Osteoblast (primary cell): ENCODE measurements around the gene ZFPL1. TPM values are rescaled to one million over a fixed set of nuclear protein-coding genes. Genes with fewer than 3 reads are reported as not detected.

ENCODE experiments used
- DNase-seq: peaks from one replicate; pipeline ENCODE4 v3.0.0; 2011; ENCODE audit warnings: low spot score, mixed read lengths; ENCODE audit not compliant: insufficient read length; ENCODE audit errors: missing footprints
- H2AFZ ChIP-seq: 2 replicates; pipeline ENCODE4 v1.6.0; 2011; ENCODE audit warnings: mild to moderate bottlenecking, low read length
- H3K27ac ChIP-seq: 2 replicates; pipeline ENCODE4 v1.5.1; 2011; ENCODE audit warnings: mild to moderate bottlenecking, low read depth, low read length, moderate library complexity
- H3K27me3 ChIP-seq: 2 replicates; pipeline ENCODE4 v1.6.0; 2012; ENCODE audit warnings: mild to moderate bottlenecking, control low read depth, inconsistent platforms, low read length, moderate library complexity; ENCODE audit not compliant: insufficient read depth
- H3K36me3 ChIP-seq: 2 replicates; pipeline ENCODE4 v1.5.1; 2011; ENCODE audit warnings: mild to moderate bottlenecking, low read length, control low read depth, moderate library complexity; ENCODE audit not compliant: insufficient read depth
- H3K4me1 ChIP-seq: 2 replicates; pipeline ENCODE4 v1.5.1; 2011; ENCODE audit warnings: mild to moderate bottlenecking, low read length, control low read depth, moderate library complexity; ENCODE audit not compliant: insufficient read depth
- H3K4me2 ChIP-seq: 2 replicates; pipeline ENCODE4 v1.6.0; 2011; ENCODE audit warnings: mild to moderate bottlenecking, low read length; ENCODE audit not compliant: insufficient read depth
- H3K4me3 ChIP-seq: fragments of 200-600 bp; sonication (generic); 3 replicates; pipeline ENCODE4 v1.5.1; 2012; ENCODE audit warnings: mild to moderate bottlenecking, low read length, inconsistent platforms; ENCODE audit not compliant: insufficient read depth
- H3K79me2 ChIP-seq: 2 replicates; pipeline ENCODE4 v1.6.0; 2012; ENCODE audit warnings: mild to moderate bottlenecking, low read length, control low read depth, inconsistent platforms; ENCODE audit not compliant: insufficient read depth
- H3K9me3 ChIP-seq: 2 replicates; pipeline ENCODE4 v1.5.1; 2011; ENCODE audit warnings: low read depth, low read length, control low read depth
- H4K20me1 ChIP-seq: 2 replicates; pipeline ENCODE4 v1.6.0; 2012; ENCODE audit warnings: mild to moderate bottlenecking, low read length, control low read depth; ENCODE audit not compliant: insufficient read depth
- total RNA-seq: library from RNA; depleted of rRNA; stranded (reverse); fragments of >200 nt; gene quantifications from 2 replicates; pipeline ENCODE4 v1.2.3, GENCODE V29; 2012
- TF ChIP-seq, protein P1 (sequence below): IDR thresholded peaks from 2 replicates; pipeline ENCODE4 v1.5.1; 2011; ENCODE audit warnings: mild to moderate bottlenecking, low read depth, low read length, moderate library complexity; ENCODE audit errors: extremely low read depth

Gene ZFPL1
- total RNA-seq, 1 donor: 39.4 TPM

DNA sequence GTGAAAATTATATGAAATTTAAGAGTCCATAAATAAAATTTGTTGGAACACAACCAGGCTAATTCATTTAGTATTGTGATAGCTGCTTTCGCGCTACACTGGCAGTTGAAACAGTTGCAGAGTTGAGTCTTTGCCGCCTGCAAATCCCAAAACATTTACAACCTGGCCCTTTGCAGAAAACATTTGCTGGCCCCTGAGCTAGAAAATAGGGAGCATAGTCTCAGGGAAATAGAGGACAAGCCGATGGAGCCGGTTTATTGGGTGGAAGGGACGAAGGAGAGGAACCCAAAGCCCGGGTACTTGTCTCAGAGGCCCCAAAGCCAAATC, 43.5 kb upstream of the ZFPL1 start:
- no peaks in the 10 kb centered on the region for H3K9me3 ChIP-seq
- peaks cover 6% of the 10 kb centered on the region for H3K36me3 ChIP-seq
- no peaks in the 10 kb centered on the region for H4K20me1 ChIP-seq
- peak overlapping the region; percentile 85 for H3K4me3 ChIP-seq
- H3K4me2 ChIP-seq: peak overlapping the region; percentile 81
- TF ChIP-seq, protein P1, sequence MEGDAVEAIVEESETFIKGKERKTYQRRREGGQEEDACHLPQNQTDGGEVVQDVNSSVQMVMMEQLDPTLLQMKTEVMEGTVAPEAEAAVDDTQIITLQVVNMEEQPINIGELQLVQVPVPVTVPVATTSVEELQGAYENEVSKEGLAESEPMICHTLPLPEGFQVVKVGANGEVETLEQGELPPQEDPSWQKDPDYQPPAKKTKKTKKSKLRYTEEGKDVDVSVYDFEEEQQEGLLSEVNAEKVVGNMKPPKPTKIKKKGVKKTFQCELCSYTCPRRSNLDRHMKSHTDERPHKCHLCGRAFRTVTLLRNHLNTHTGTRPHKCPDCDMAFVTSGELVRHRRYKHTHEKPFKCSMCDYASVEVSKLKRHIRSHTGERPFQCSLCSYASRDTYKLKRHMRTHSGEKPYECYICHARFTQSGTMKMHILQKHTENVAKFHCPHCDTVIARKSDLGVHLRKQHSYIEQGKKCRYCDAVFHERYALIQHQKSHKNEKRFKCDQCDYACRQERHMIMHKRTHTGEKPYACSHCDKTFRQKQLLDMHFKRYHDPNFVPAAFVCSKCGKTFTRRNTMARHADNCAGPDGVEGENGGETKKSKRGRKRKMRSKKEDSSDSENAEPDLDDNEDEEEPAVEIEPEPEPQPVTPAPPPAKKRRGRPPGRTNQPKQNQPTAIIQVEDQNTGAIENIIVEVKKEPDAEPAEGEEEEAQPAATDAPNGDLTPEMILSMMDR: no peak
- no peak for DNase-seq
- peaks cover 6% of the 10 kb centered on the region for H3K79me2 ChIP-seq
- H3K27ac ChIP-seq: peak overlapping the region; percentile 66
- peaks cover 13% of the 10 kb centered on the region for H3K4me1 ChIP-seq
- peak overlapping the region; percentile 94 for H2AFZ ChIP-seq
- no peaks in the 10 kb centered on the region for H3K27me3 ChIP-seq

DNA sequence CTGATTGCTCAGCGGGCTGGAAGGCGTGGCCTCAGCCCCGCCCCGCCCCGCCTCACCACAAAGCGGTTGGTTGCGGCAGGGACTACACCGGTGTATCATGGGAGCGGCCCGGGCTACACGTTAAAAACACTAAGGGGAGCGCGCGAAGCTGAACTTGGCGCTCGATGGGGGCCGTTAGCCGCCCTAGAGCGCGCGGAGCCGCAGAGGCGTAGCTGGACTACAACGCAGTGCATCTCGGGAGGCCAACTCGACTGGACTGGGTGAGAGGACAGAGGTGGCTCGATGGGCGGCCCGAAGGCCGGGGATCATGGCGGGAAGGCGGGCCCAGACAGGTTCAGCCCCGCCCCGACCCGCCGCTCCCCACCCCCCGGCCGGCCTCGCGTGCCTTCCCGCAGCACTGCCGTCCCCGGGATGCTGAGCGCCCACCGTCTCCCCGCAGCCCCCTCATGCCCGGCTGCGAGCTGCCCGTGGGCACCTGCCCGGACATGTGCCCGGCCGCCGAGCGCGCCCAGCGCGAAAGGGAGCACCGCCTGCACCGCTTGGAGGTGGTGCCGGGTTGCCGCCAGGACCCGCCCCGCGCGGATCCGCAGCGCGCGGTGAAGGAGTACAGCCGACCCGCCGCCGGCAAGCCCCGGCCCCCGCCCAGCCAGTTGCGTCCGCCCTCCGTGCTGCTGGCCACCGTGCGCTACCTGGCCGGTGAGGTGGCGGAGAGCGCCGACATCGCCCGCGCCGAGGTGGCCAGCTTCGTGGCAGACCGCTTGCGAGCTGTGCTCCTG, 43.0 kb upstream of the ZFPL1 start, which contains the start of gene SAC3D1:
SAC3D1 (plus strand) TSS at position 364 of the 776 bp plus-strand sequence; CDS start at position 447, 83 bp downstream.
- Histone ChIP-seq H3K27me3 (no peaks in the 10 kb centered on the region), H3K4me3 (peak within 1 kb of the TSS; percentile 85), H4K20me1 (no peaks in the 10 kb centered on the region), H3K36me3 (peaks cover 6% of the 10 kb centered on the region), H2AFZ (peak within 1 kb of the TSS; percentile 94), H3K4me2 (peak within 1 kb of the TSS; percentile 81), H3K27ac (peak within 1 kb of the TSS; percentile 66), H3K9me3 (no peaks in the 10 kb centered on the region), H3K4me1 (peaks cover 13% of the 10 kb centered on the region), H3K79me2 (peaks cover 6% of the 10 kb centered on the region)
- DNase-seq: peak; percentile 100
- TF ChIP-seq, protein P1: no peak

DNA sequence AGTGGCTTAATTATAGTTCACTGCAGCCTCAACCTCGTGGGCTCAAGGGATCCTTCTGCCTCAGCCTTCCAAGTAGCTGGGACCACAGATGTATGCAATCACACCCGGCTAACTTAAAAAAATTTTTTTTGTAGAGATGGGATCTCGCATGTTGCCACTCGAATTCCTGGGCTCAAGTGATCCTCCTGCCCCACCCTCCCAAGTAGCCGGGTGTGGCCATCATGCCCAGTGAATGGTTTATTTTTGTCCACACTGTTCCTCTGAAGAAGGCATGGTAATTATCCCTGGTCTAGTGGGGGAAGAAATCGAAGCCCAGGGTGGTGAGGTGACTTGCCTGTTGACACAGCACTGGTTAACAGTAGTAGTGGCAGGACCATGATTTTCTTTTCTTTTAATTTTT, 41.1 kb upstream of the ZFPL1 start:
- peaks cover 6% of the 10 kb centered on the region for H3K79me2 ChIP-seq
- no peak overlapping the region for H3K4me2 ChIP-seq
- no peak overlapping the region for H3K4me3 ChIP-seq
- TF ChIP-seq, protein P1: no peak
- peaks cover 21% of the 10 kb centered on the region for H3K4me1 ChIP-seq
- no peaks in the 10 kb centered on the region for H3K9me3 ChIP-seq
- no peaks in the 10 kb centered on the region for H4K20me1 ChIP-seq
- DNase-seq: peak; percentile 4
- no peak overlapping the region for H3K27ac ChIP-seq
- H3K36me3 ChIP-seq: peaks cover 5% of the 10 kb centered on the region
- no peaks in the 10 kb centered on the region for H3K27me3 ChIP-seq
- H2AFZ ChIP-seq: no peak overlapping the region

DNA sequence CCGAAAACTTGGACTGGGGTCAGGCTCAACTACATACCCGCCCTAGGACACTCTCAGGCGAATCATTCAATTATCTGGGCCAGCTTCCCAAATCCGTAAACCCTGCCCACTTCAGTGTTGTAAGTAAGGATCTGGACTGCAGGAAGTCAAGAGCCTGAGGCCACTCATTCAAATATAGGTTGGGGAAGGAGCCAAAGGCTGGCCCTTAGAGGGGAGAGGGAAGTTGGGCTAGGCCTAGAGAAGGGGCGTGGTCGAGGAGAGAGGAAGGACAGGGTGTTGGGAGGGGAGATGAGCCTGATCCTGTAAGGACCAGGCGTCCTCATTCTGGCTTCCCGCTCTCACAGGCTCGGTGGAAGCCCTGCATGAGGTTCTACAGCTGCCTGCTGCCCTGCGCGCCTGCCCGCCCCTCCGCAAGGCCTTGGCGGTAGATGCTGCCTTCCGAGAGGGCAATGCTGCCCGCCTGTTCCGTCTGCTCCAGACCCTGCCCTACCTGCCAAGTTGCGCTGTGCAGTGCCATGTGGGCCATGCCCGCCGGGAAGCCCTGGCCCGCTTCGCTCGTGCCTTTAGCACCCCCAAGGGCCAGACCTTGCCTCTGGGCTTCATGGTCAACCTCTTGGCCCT, 40.0 kb upstream of the ZFPL1 start:
- Histone ChIP-seq H3K4me2 (no peak overlapping the region), H3K79me2 (peaks cover 6% of the 10 kb centered on the region), H3K4me1 (peaks cover 21% of the 10 kb centered on the region), H2AFZ (no peak overlapping the region), H3K27ac (no peak overlapping the region), H3K9me3 (no peaks in the 10 kb centered on the region), H3K4me3 (no peak overlapping the region), H3K27me3 (no peaks in the 10 kb centered on the region), H3K36me3 (peaks cover 2% of the 10 kb centered on the region), H4K20me1 (no peaks in the 10 kb centered on the region)
- TF ChIP-seq, protein P1: no peak
- peak; percentile 94 for DNase-seq
